T-cell (primary cell): Measurements from ENCODE around the gene CCS. TPM values are rescaled to one million over a fixed set of nuclear protein-coding genes. Genes with fewer than 3 reads are reported as not detected.

Experiments
- ATAC-seq, 4 experiments: fragments of 200-7000 bp in 3 of 4; fragments of 150-1000 bp in 1 of 4; cut with Tn5 transposase; replicated peaks in 1 of 4; 1 replicate in 3 of 4; 2 replicates in 1 of 4; pipeline ENCODE4 v1.10.0; 2021; ENCODE audit warnings: moderate library complexity in 3 of 4, mild to moderate bottlenecking in 2 of 4, moderate number of reproducible peaks in 1 of 4
- CTCF ChIA-PET, 2 donors: fragments of 300-600 bp; sonication (Branson Sonifier 250); formaldehyde crosslinking; loops; one replicate each; lab custom pipeline; 2022; ENCODE audit warnings: antibody characterized with exemption in 2 of 2; lab: Charles Lee
- POLR2A ChIA-PET, 2 donors: fragments of 300-600 bp; sonication (Branson Sonifier 250); formaldehyde crosslinking; loops; one replicate each; lab custom pipeline; 2022; ENCODE audit warnings: antibody characterized with exemption in 2 of 2; lab: Charles Lee
- DNase-seq, 35 experiments: peaks; one replicate each; pipeline versions ENCODE4 v3.0.0 to v3.0.0-alpha.2; 2013 to 2023
- H3K27ac ChIP-seq: one replicate; pipeline ENCODE4 v1.5.1; 2013; ENCODE audit warnings: low read length
- H3K27me3 ChIP-seq, 2 experiments: replicated peaks in 1 of 2; 1 replicate in 1 of 2; 2 replicates in 1 of 2; pipeline versions ENCODE4 v1.6.1 to v1.7.0; 2013; ENCODE audit warnings: low read length in 1 of 2, mixed read lengths in 1 of 2; ENCODE audit not compliant: control insufficient read depth in 2 of 2, insufficient read depth in 2 of 2; ENCODE audit errors: extremely low read depth in 1 of 2
- H3K36me3 ChIP-seq, 2 donors: 1 replicate in 1 of 2; 2 replicates in 1 of 2; pipeline versions ENCODE4 v1.6.1 to v1.7.0; 2013; ENCODE audit warnings: low read length in 1 of 2; ENCODE audit not compliant: control insufficient read depth in 2 of 2, insufficient read depth in 1 of 2; ENCODE audit errors: extremely low read depth in 1 of 2
- H3K4me1 ChIP-seq, 2 experiments: 1 replicate in 1 of 2; 2 replicates in 1 of 2; pipeline versions ENCODE4 v1.6.1 to v1.7.0; 2013; ENCODE audit warnings: low read length in 2 of 2, mixed read lengths in 1 of 2; ENCODE audit not compliant: insufficient read depth in 2 of 2, control insufficient read depth in 1 of 2; ENCODE audit errors: extremely low read depth in 1 of 2
- H3K4me3 ChIP-seq, 2 donors: 1 replicate in 1 of 2; 2 replicates in 1 of 2; pipeline versions ENCODE4 v1.5.1 to v1.7.0; 2013; ENCODE audit warnings: mild to moderate bottlenecking in 2 of 2, low read length in 1 of 2, moderate library complexity in 1 of 2; ENCODE audit not compliant: control insufficient read depth in 1 of 2; ENCODE audit errors: extremely low read depth in 1 of 2
- H3K9me3 ChIP-seq: 2 replicates; pipeline ENCODE4 v1.7.0; 2013
- H3K27ac Mint-ChIP-seq, 2 donors: one replicate each; pipeline ENCODE4 v1.8.0; 2020 to 2021; ENCODE audit warnings: mild to moderate bottlenecking in 2 of 2, mixed read lengths in 2 of 2
- H3K27me3 Mint-ChIP-seq, 2 donors: one replicate each; pipeline ENCODE4 v1.8.0; 2021 to 2022; ENCODE audit warnings: mixed read lengths in 2 of 2
- H3K36me3 Mint-ChIP-seq: one replicate; pipeline ENCODE4 v1.8.0; 2021; ENCODE audit warnings: mixed read lengths
- H3K4me1 Mint-ChIP-seq, 3 donors: one replicate each; pipeline ENCODE4 v1.8.0; 2020 to 2022; ENCODE audit warnings: mixed read lengths in 3 of 3, mild to moderate bottlenecking in 1 of 3
- H3K4me3 Mint-ChIP-seq, 3 donors: one replicate each; pipeline ENCODE4 v1.8.0; 2020 to 2022; ENCODE audit warnings: mild to moderate bottlenecking in 3 of 3, mixed read lengths in 3 of 3, moderate library complexity in 3 of 3
- H3K9me3 Mint-ChIP-seq, 3 donors: one replicate each; pipeline ENCODE4 v1.8.0; 2020 to 2022; ENCODE audit warnings: mixed read lengths in 3 of 3
- WGBS: methylation state at CpG from one replicate; pipeline ENCODE4 v1.1.5; 2013; ENCODE audit warnings: missing lambda C conversion rate; ENCODE audit not compliant: insufficient coverage; 5-methylcytosine and 5-hydroxymethylcytosine counted together
- total RNA-seq, 35 experiments: library from RNA in 6 of 35; stranded (reverse) in 6 of 35; fragments of 120-200 nt in 1 of 35; gene quantifications; one replicate each; pipeline versions ENCODE4 v1.2.1 to v1.2.4 and lab custom pipeline; 2013 to 2026

The CCS gene
- total RNA-seq, 5 donors from 2014 or later (not counting 1 experiment from before 2014, with no cell fraction given), result 32.3 to 69.5 (median 58.3) TPM

- no peak for ATAC-seq
- no peaks in the 10 kb centered on the region for H3K9me3 Mint-ChIP-seq
- ChIA-PET POLR2A (no interaction called here), CTCF (no interaction called here)
- Histone ChIP-seq H3K27ac (no peak overlapping the region), H3K4me3 (no peak overlapping the region), H3K36me3 (no peaks in the 10 kb centered on the region), H3K27me3 (peaks cover 0 to 7% of the 10 kb centered on the region in 2 experiments), H3K4me1 (peaks cover 0 to 21% of the 10 kb centered on the region in 2 experiments), H3K9me3 (no peaks in the 10 kb centered on the region)
- H3K4me1 Mint-ChIP-seq, result peaks cover 11 to 16% (median 14%) of the 10 kb centered on the region in 3 donors
- DNase-seq, result no peak
- H3K27ac Mint-ChIP-seq, result no peak overlapping the region
- H3K27me3 Mint-ChIP-seq, result no peaks in the 10 kb centered on the region
- WGBS, result no CpG with 5 or more reads among the region's 3 CpGs
- H3K4me3 Mint-ChIP-seq, result no peak overlapping the region
- H3K36me3 Mint-ChIP-seq, result no peaks in the 10 kb centered on the region
These were observed 43.3 kb upstream of the CCS start for GRCh38 chr11:66549696-66550095.

DNA sequence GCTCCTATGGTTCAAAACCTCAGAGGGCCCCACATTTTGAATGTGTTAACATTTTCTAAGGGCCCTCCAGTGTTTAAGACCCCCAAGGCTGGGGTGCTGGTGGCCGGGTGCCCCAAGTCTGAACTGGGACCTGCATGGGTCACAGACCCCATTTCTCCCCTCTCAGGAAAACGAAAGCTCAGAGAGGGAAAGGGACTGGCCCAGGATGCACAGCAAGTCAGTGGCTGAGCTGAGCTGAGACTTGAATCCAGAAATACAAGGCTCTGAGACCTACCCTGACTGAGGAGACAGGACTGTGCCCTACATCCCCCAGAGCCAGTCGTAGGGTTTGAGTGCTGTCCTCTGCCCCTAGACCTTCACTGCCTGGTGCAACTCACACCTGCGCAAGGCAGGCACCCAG lies 42.1 kb upstream of the CCS start:
- H3K36me3 Mint-ChIP-seq, result no peaks in the 10 kb centered on the region
- ChIA-PET CTCF (no interaction called here), POLR2A (no interaction called here)
- H3K9me3 Mint-ChIP-seq, result no peaks in the 10 kb centered on the region
- Histone ChIP-seq H3K9me3 (no peaks in the 10 kb centered on the region), H3K36me3 (no peaks in the 10 kb centered on the region), H3K4me3 (no peak overlapping the region), H3K4me1 (peaks cover 0 to 13% of the 10 kb centered on the region in 2 experiments), H3K27ac (no peak overlapping the region), H3K27me3 (peaks cover 0 to 10% of the 10 kb centered on the region in 2 experiments)
- H3K4me3 Mint-ChIP-seq, result no peak overlapping the region
- WGBS, result 81% methylated on average over 3 of the region's 4 CpGs
- no peaks in the 10 kb centered on the region for H3K27me3 Mint-ChIP-seq
- DNase-seq (no peak), ATAC-seq (no peak)
- H3K4me1 Mint-ChIP-seq, result peaks cover 5 to 9% (median 6%) of the 10 kb centered on the region in 3 donors
- H3K27ac Mint-ChIP-seq, result no peak overlapping the region

DNA sequence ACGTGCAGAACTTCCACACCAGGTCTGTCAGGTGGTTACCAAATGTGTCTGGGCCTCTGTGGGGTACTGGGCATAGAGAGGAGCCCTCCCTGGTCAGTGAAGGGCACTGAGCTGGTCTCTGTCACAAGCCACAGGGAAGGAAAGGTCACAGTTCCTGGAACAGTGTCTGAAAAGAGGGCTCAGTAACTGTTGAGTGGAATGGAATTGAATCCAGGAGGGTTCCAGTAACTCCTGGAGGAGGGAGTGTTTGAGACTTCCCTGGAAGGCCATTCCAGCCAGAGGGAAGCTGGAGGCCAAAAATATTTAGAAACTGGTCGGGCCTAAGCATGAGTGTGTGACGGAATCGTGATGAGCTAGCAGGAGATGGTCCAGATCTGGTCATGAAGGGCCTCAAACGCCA lies 38.4 kb upstream of the CCS start:
- Mint-ChIP-seq H3K4me3 (no peak overlapping the region), H3K27ac (no peak overlapping the region), H3K9me3 (no peaks in the 10 kb centered on the region), H3K36me3 (no peaks in the 10 kb centered on the region), H3K4me1 (peaks cover 4 to 8% (median 6%) of the 10 kb centered on the region in 3 donors), H3K27me3 (peaks cover 0 to 13% of the 10 kb centered on the region in 2 donors)
- Histone ChIP-seq H3K4me1 (peaks cover 0 to 6% of the 10 kb centered on the region in 2 experiments), H3K27ac (no peak overlapping the region), H3K9me3 (no peaks in the 10 kb centered on the region), H3K4me3 (no peak overlapping the region), H3K27me3 (peaks cover 0 to 37% of the 10 kb centered on the region in 2 experiments), H3K36me3 (no peaks in the 10 kb centered on the region)
- no peak for DNase-seq
- ChIA-PET CTCF (interaction anchor here in 1 of 2 donors (0.6 kb wide), 1 partner anchor 97 kb away, joined by 3 read pairs; no protein-coding TSS in a partner anchor), POLR2A (no interaction called here)
- 82% methylated on average over 5 of the region's 5 CpGs for WGBS
- no peak for ATAC-seq

DNA sequence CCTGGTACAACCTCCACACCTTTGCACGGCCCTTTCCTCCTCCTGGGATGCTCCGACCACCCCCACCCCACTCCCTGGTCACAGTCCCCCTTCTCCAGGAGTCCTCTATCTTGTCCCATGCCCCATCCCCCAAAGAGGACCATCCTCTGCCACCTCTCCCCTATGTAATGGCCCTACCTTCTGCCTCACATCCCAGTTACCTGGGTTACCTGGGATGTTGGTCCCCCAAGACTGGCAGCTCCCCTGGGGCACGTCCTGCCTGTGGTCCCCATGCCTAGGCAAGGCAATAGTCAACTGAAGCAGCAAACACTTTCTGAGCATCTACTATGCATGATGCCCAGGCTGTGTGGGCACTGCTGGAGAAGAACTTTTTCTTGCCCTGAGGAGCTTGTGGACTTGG lies 37.6 kb upstream of the CCS start:
- DNase-seq, result no peak
- Histone ChIP-seq H3K36me3 (no peaks in the 10 kb centered on the region), H3K27ac (no peak overlapping the region), H3K9me3 (no peaks in the 10 kb centered on the region), H3K4me1 (peaks cover 0 to 6% of the 10 kb centered on the region in 2 experiments), H3K27me3 (peaks cover 0 to 42% of the 10 kb centered on the region in 2 experiments), H3K4me3 (no peak overlapping the region)
- no peak for ATAC-seq
- Mint-ChIP-seq H3K27ac (no peak overlapping the region), H3K4me1 (peaks cover 4 to 8% (median 6%) of the 10 kb centered on the region in 3 donors), H3K36me3 (no peaks in the 10 kb centered on the region), H3K27me3 (peaks cover 0 to 13% of the 10 kb centered on the region in 2 donors), H3K9me3 (no peaks in the 10 kb centered on the region), H3K4me3 (no peak overlapping the region)
- WGBS, result 38% methylated on average over 3 of the region's 3 CpGs
- POLR2A ChIA-PET, result no interaction called here
- CTCF ChIA-PET, result no interaction called here

DNA sequence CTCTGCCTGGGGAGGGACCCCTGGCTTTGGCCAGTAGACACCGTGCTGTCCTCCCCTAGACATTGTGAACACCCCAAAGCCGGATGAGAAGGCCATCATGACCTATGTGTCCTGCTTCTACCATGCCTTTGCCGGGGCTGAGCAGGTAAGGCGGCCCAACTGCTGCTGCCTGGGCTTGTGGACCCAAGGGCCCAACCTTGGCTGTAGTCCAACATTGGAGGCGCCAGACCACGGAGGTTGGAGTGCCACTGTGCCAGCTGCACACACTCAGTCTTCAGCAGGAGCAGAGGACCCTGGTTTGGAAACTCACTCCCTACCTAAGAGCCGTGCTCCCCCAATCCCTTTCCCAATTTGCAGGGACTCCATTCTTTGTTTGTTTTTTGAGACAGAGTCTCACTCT lies 36.9 kb upstream of the CCS start:
- Mint-ChIP-seq H3K9me3 (no peaks in the 10 kb centered on the region), H3K4me1 (peaks cover 4 to 8% (median 6%) of the 10 kb centered on the region in 3 donors), H3K36me3 (no peaks in the 10 kb centered on the region), H3K27me3 (peaks cover 0 to 13% of the 10 kb centered on the region in 2 donors), H3K27ac (no peak overlapping the region), H3K4me3 (no peak overlapping the region)
- Histone ChIP-seq H3K36me3 (no peaks in the 10 kb centered on the region), H3K9me3 (no peaks in the 10 kb centered on the region), H3K4me1 (peaks cover 0 to 6% of the 10 kb centered on the region in 2 experiments), H3K27me3 (peaks cover 0 to 42% of the 10 kb centered on the region in 2 experiments), H3K4me3 (no peak overlapping the region), H3K27ac (no peak overlapping the region)
- ChIA-PET POLR2A (no interaction called here), CTCF (no interaction called here)
- 78% methylated on average over 7 of the region's 7 CpGs for WGBS
- ATAC-seq, result no peak
- no peak for DNase-seq

- H3K36me3 ChIP-seq, result no peaks in the 10 kb centered on the region
- ChIA-PET CTCF (no interaction called here), POLR2A (no interaction called here)
- Mint-ChIP-seq H3K36me3 (no peaks in the 10 kb centered on the region), H3K27me3 (peaks cover 0 to 13% of the 10 kb centered on the region in 2 donors), H3K4me1 (peaks cover 4 to 8% (median 6%) of the 10 kb centered on the region in 3 donors), H3K9me3 (no peaks in the 10 kb centered on the region), H3K4me3 (no peak overlapping the region), H3K27ac (no peak overlapping the region)
- H3K4me3 ChIP-seq, result no peak overlapping the region
- 95% methylated on average over 18 of the region's 24 CpGs for WGBS
- H3K9me3 ChIP-seq, result no peaks in the 10 kb centered on the region
- DNase-seq (no peak), ATAC-seq (no peak)
- H3K4me1 ChIP-seq, result peaks cover 0 to 6% of the 10 kb centered on the region in 2 experiments
- H3K27ac ChIP-seq, result no peak overlapping the region
- peaks cover 0 to 45% of the 10 kb centered on the region in 2 experiments for H3K27me3 ChIP-seq
These were observed 35.2 kb upstream of the CCS start for GRCh38 chr11:66557733-66558326.
